ENCODE results near the gene GRWD1.
A peak's percentile ranks its signal among the peaks of the same experiment; 100 is the strongest.

GRWD1 gene

GRCh38 chr19:48461651-48461981, 15.8 kb downstream of the GRWD1 start:
- DNase-seq, result no peak

- no peak for DNase-seq
Measured at GRCh38 chr19:48461982-48462655, 16.3 kb downstream of the GRWD1 start.

- DNase-seq, result no peak
Measured at GRCh38 chr19:48465215-48465614, 19.4 kb downstream of the GRWD1 start.

GRCh38 chr19:48466561-48467325, 21.0 kb downstream of the GRWD1 start:
- DNase-seq, result no peak

GRCh38 chr19:48468772-48469288, 23.0 kb downstream of the GRWD1 start:
- peak; percentile 100 for DNase-seq

- DNase-seq, result peak; percentile 63
Measured at GRCh38 chr19:48469289-48469881, 23.6 kb downstream of the GRWD1 start, which contains the start of gene CYTH2. CYTH2 (plus strand) TSS chr19:48469369; CDS start chr19:48469508, 139 bp downstream.

- DNase-seq, result no peak
Measured at GRCh38 chr19:48469934-48470680, 24.3 kb downstream of the GRWD1 start.

- no peak for DNase-seq
Measured at GRCh38 chr19:48470856-48471255, 25.1 kb downstream of the GRWD1 start.

GRCh38 chr19:48471836-48472235, 26.1 kb downstream of the GRWD1 start:
- DNase-seq, result no peak

- no peak for DNase-seq
Measured at GRCh38 chr19:48473161-48473966, 27.6 kb downstream of the GRWD1 start.

GRCh38 chr19:48474084-48474592, 28.4 kb downstream of the GRWD1 start:
- no peak for DNase-seq

- no peak for DNase-seq
Measured at GRCh38 chr19:48475369-48476068, 29.7 kb downstream of the GRWD1 start.

- DNase-seq, result no peak
Measured at GRCh38 chr19:48476176-48476575, 30.4 kb downstream of the GRWD1 start.

- no peak for DNase-seq
Measured at GRCh38 chr19:48477067-48477685, 31.4 kb downstream of the GRWD1 start.

GRCh38 chr19:48477698-48478338, 32.0 kb downstream of the GRWD1 start:
- no peak for DNase-seq

GRCh38 chr19:48478339-48479256, 32.8 kb downstream of the GRWD1 start:
- DNase-seq, result no peak

GRCh38 chr19:48479686-48480085, 33.9 kb downstream of the GRWD1 start:
- no peak for DNase-seq

GRCh38 chr19:48480183-48480557, 34.4 kb downstream of the GRWD1 start:
- no peak for DNase-seq
